ENCODE measurements around the gene PRKD1.

The PRKD1 gene

GRCh38 chr14:29913566-29913965 is 14.1 kb downstream of the PRKD1 start:
- Histone ChIP-seq H3K4me3 (ENCODE audit: low read depth, low read length, poor library complexity, severe bottlenecking) (no peak overlapping the region), H3K4me2 (ENCODE audit: low read length) (no peak overlapping the region), H3K27ac (ENCODE audit: low read depth, low read length, poor library complexity, severe bottlenecking) (no peak overlapping the region), H3K27me3 (ENCODE audit: insufficient read depth, low read length) (no peaks in the 10 kb centered on the region), H3F3A (ENCODE audit: insufficient read depth, low read length) (no peaks in the 10 kb centered on the region), H2AFZ (ENCODE audit: low read length) (no peak overlapping the region), H3K79me2 (ENCODE audit: insufficient read depth, low read length) (no peaks in the 10 kb centered on the region), H3K9ac (ENCODE audit: low read length) (no peak overlapping the region), H3K4me1 (ENCODE audit: insufficient read depth, low read length, severe bottlenecking) (no peaks in the 10 kb centered on the region), H3K9me3 (ENCODE audit: low read length) (no peaks in the 10 kb centered on the region), H3K36me3 (ENCODE audit: insufficient read depth, low read length) (no peaks in the 10 kb centered on the region), H3K9me2 (ENCODE audit: low read depth, low read length) (no peaks in the 10 kb centered on the region), H4K20me1 (ENCODE audit: insufficient read depth, low read length) (no peaks in the 10 kb centered on the region)
- TF ChIP-seq EZH2 (IDR thresholded peaks at IDR 0.05; ENCODE audit: borderline replicate concordance, low read length) (no peak), CTCF (IDR thresholded peaks at IDR 0.05; ENCODE audit: low read length) (no peak)

GRCh38 chr14:29911810-29912209 is 15.8 kb downstream of the PRKD1 start:
- no peak overlapping the region for H3K9ac ChIP-seq (ENCODE audit: low read length)
- H4K20me1 ChIP-seq (ENCODE audit: insufficient read depth, low read length), result no peaks in the 10 kb centered on the region
- H2AFZ ChIP-seq (ENCODE audit: low read length), result no peak overlapping the region
- H3F3A ChIP-seq (ENCODE audit: insufficient read depth, low read length), result no peaks in the 10 kb centered on the region
- no peaks in the 10 kb centered on the region for H3K27me3 ChIP-seq (ENCODE audit: insufficient read depth, low read length)
- H3K4me2 ChIP-seq (ENCODE audit: low read length), result no peak overlapping the region
- H3K79me2 ChIP-seq (ENCODE audit: insufficient read depth, low read length), result no peaks in the 10 kb centered on the region
- no peaks in the 10 kb centered on the region for H3K4me1 ChIP-seq (ENCODE audit: insufficient read depth, low read length, severe bottlenecking)
- no peak for TF ChIP-seq EZH2 (IDR thresholded peaks at IDR 0.05; ENCODE audit: borderline replicate concordance, low read length)
- no peak for TF ChIP-seq CTCF (IDR thresholded peaks at IDR 0.05; ENCODE audit: low read length)
- H3K4me3 ChIP-seq (ENCODE audit: low read depth, low read length, poor library complexity, severe bottlenecking), result no peak overlapping the region
- H3K9me2 ChIP-seq (ENCODE audit: low read depth, low read length), result no peaks in the 10 kb centered on the region
- no peak overlapping the region for H3K27ac ChIP-seq (ENCODE audit: low read depth, low read length, poor library complexity, severe bottlenecking)
- no peaks in the 10 kb centered on the region for H3K9me3 ChIP-seq (ENCODE audit: low read length)
- no peaks in the 10 kb centered on the region for H3K36me3 ChIP-seq (ENCODE audit: insufficient read depth, low read length)

GRCh38 chr14:29908652-29909577 is 18.7 kb downstream of the PRKD1 start:
- H3K27ac ChIP-seq (ENCODE audit: low read depth, low read length, poor library complexity, severe bottlenecking), result no peak overlapping the region
- no peak overlapping the region for H3K4me2 ChIP-seq (ENCODE audit: low read length)
- H3F3A ChIP-seq (ENCODE audit: insufficient read depth, low read length), result no peaks in the 10 kb centered on the region
- no peak for TF ChIP-seq CTCF (IDR thresholded peaks at IDR 0.05; ENCODE audit: low read length)
- TF ChIP-seq EZH2 (IDR thresholded peaks at IDR 0.05; ENCODE audit: borderline replicate concordance, low read length), result no peak
- no peaks in the 10 kb centered on the region for H3K79me2 ChIP-seq (ENCODE audit: insufficient read depth, low read length)
- no peaks in the 10 kb centered on the region for H3K9me2 ChIP-seq (ENCODE audit: low read depth, low read length)
- no peaks in the 10 kb centered on the region for H3K9me3 ChIP-seq (ENCODE audit: low read length)
- no peaks in the 10 kb centered on the region for H3K36me3 ChIP-seq (ENCODE audit: insufficient read depth, low read length)
- no peak overlapping the region for H3K4me3 ChIP-seq (ENCODE audit: low read depth, low read length, poor library complexity, severe bottlenecking)
- H3K27me3 ChIP-seq (ENCODE audit: insufficient read depth, low read length), result no peaks in the 10 kb centered on the region
- no peak overlapping the region for H2AFZ ChIP-seq (ENCODE audit: low read length)
- H3K4me1 ChIP-seq (ENCODE audit: insufficient read depth, low read length, severe bottlenecking), result no peaks in the 10 kb centered on the region
- no peaks in the 10 kb centered on the region for H4K20me1 ChIP-seq (ENCODE audit: insufficient read depth, low read length)
- no peak overlapping the region for H3K9ac ChIP-seq (ENCODE audit: low read length)
